IgD-negative memory B cell (primary cell): ENCODE measurements around the gene ZNF296. TPM values are rescaled to one million over a fixed set of nuclear protein-coding genes. Genes with fewer than 3 reads are reported as not detected.
A peak's percentile ranks its signal among the peaks of the same experiment; 100 is the strongest.

Experiments used
- H3K27ac Mint-ChIP-seq, 3 donors: one replicate each; pipeline ENCODE4 v1.8.0; 2020 to 2022; ENCODE audit warnings: mild to moderate bottlenecking in 3 of 3, mixed read lengths in 3 of 3, moderate library complexity in 1 of 3
- H3K27me3 Mint-ChIP-seq: one replicate; pipeline ENCODE4 v1.8.0; 2021; ENCODE audit warnings: mixed read lengths
- H3K36me3 Mint-ChIP-seq: one replicate; pipeline ENCODE4 v1.8.0; 2020; ENCODE audit warnings: mild to moderate bottlenecking, mixed read lengths
- H3K4me1 Mint-ChIP-seq, 3 donors: one replicate each; pipeline ENCODE4 v1.8.0; 2020 to 2022; ENCODE audit warnings: mixed read lengths in 3 of 3, mild to moderate bottlenecking in 1 of 3
- H3K4me3 Mint-ChIP-seq, 4 donors: one replicate each; pipeline ENCODE4 v1.8.0; 2020 to 2022; ENCODE audit warnings: mild to moderate bottlenecking in 4 of 4, mixed read lengths in 4 of 4, moderate library complexity in 3 of 4
- H3K9me3 Mint-ChIP-seq, 3 donors: one replicate each; pipeline ENCODE4 v1.8.0; 2020 to 2021; ENCODE audit warnings: mixed read lengths in 3 of 3, mild to moderate bottlenecking in 1 of 3
- polyA plus RNA-seq: library from polyadenylated mRNA; unstranded; fragments of 300-500 nt; fragmentation: Illumina TruSeq; gene quantifications from one replicate; pipeline ENCODE4 v1.2.3, GENCODE V29; 2021

The ZNF296 gene
- polyA plus RNA-seq, 1 donor from 2014 or later, result 74.4 TPM

GRCh38 chr19:45079911-45080370 lies 3.7 kb upstream of the ZNF296 start:
- Mint-ChIP-seq H3K4me1 (peaks cover 15 to 36% (median 36%) of the 10 kb centered on the region in 3 donors), H3K4me3 (peak overlapping the region; percentile 92 to 99 (median 98)), H3K27ac (peak overlapping the region; percentile 97 to 98 (median 97)), H3K9me3 (no peaks in the 10 kb centered on the region), H3K27me3 (no peaks in the 10 kb centered on the region), H3K36me3 (no peaks in the 10 kb centered on the region)

GRCh38 chr19:45079063-45079910 lies 3.0 kb upstream of the ZNF296 start, which contains the start of gene GEMIN7:
TSS of gene GEMIN7 (plus strand) at chr19:45079260. CDS start at chr19:45090115, 10,855 bp downstream.
- H3K4me1 Mint-ChIP-seq, result peaks cover 19 to 42% (median 41%) of the 10 kb centered on the region in 3 donors
- no peaks in the 10 kb centered on the region for H3K27me3 Mint-ChIP-seq
- H3K4me3 Mint-ChIP-seq, result peak within 1 kb of the TSS; percentile 92 to 99 (median 98)

GRCh38 chr19:45078390-45079062 lies 2.2 kb upstream of the ZNF296 start:
- Mint-ChIP-seq H3K27ac (peak overlapping the region; percentile 23 to 98 (median 43)), H3K27me3 (no peaks in the 10 kb centered on the region), H3K9me3 (no peaks in the 10 kb centered on the region), H3K4me3 (peak overlapping the region; percentile 92 to 99 (median 98)), H3K4me1 (peaks cover 19 to 42% (median 41%) of the 10 kb centered on the region in 3 donors), H3K36me3 (no peaks in the 10 kb centered on the region)

More at GRCh38 chr19:45079063-45079910, 3.0 kb upstream of the ZNF296 start, which contains the start of gene GEMIN7:
- no peaks in the 10 kb centered on the region for H3K9me3 Mint-ChIP-seq
- peak within 1 kb of the TSS; percentile 97 to 98 (median 97) for H3K27ac Mint-ChIP-seq
- no peaks in the 10 kb centered on the region for H3K36me3 Mint-ChIP-seq

DNA sequence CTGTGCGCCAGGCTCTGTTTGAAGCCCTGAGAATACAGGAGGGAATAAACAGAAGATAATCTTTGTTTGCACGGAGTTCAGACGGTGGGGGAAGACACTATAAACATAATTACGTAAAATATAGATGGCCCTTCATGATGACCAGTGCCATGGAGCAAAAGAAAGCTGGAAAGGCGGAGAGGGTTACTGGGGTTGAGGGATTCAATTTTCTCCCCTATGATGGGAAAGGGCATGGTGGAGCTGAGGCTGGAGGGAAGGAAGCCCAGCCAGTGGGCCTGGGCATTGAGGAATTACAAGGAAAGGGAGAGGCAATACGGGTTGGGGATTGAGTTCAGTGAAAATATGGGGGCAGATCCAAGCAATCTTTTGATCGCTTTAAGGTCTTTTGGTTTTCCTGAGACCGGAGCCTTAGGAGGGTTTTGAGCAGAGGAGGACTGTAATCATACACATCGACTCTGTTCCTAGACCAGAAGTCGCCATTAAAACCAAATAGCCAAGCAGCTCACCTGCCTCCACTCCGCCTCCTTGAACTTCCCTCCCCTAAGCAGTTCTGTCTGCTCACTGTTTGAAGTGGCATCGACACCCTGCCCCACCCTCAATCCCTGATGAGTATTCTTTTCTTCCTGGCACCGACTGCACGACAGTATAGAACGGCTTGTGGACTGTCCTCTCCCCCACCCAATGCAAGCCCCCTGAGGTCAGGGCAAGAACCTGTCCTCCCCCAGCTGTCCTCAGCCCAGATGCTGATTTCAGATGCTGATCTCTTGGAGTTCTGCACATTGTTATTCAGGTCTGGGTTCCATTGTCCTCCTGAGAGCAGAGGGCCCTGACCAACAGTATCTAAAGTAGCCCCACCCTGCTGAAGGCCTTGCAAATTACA lies 813 bp upstream of the ZNF296 start:
- no peaks in the 10 kb centered on the region for H3K9me3 Mint-ChIP-seq
- peak overlapping the region; percentile 93 to 99 (median 98) for H3K4me3 Mint-ChIP-seq
- H3K27ac Mint-ChIP-seq, result peak overlapping the region; percentile 91 to 98 (median 94)
- peaks cover 2% of the 10 kb centered on the region for H3K36me3 Mint-ChIP-seq
- peaks cover 21 to 44% (median 39%) of the 10 kb centered on the region in 3 donors for H3K4me1 Mint-ChIP-seq
- no peaks in the 10 kb centered on the region for H3K27me3 Mint-ChIP-seq

GRCh38 chr19:45075301-45076028 lies 813 bp downstream of the ZNF296 start:
- Mint-ChIP-seq H3K27me3 (no peaks in the 10 kb centered on the region), H3K9me3 (no peaks in the 10 kb centered on the region), H3K36me3 (peaks cover 2% of the 10 kb centered on the region), H3K4me1 (peaks cover 19 to 38% (median 30%) of the 10 kb centered on the region in 3 donors), H3K27ac (peak overlapping the region; percentile 91 to 98 (median 97)), H3K4me3 (peak overlapping the region; percentile 93 to 99 (median 98))

DNA sequence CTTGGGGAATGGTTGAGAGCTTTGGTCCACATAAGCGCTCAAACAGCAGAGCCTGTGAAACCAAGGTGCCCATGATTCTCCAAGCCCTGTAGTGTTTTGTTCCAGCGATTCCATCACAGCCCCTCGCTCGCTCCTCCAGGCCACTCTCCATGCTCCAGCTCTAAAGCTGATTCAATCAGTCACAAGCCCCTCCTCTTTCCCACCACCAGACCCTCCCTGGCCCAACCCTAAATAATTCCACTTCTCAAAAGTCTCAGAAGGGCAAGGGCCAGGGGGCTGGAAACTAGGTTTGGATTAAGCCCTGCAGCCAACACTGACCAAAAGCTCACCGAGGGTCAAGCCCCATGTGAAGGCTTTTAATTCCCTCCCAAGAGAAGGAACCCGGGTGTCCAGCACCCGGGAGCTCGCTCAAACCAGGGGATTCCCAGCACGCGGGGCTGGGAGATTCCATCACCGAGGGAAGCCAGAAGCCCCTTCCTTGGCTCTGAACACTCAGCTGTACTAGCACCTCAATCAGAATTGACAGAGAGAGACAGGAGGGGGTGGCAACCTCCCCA lies 1.5 kb downstream of the ZNF296 start:
- peak overlapping the region; percentile 93 to 99 (median 98) for H3K4me3 Mint-ChIP-seq
- peaks cover 2% of the 10 kb centered on the region for H3K36me3 Mint-ChIP-seq
- peak overlapping the region; percentile 91 to 98 (median 97) for H3K27ac Mint-ChIP-seq
- no peaks in the 10 kb centered on the region for H3K27me3 Mint-ChIP-seq
- H3K9me3 Mint-ChIP-seq, result no peaks in the 10 kb centered on the region
- peaks cover 19 to 37% (median 29%) of the 10 kb centered on the region in 3 donors for H3K4me1 Mint-ChIP-seq

DNA sequence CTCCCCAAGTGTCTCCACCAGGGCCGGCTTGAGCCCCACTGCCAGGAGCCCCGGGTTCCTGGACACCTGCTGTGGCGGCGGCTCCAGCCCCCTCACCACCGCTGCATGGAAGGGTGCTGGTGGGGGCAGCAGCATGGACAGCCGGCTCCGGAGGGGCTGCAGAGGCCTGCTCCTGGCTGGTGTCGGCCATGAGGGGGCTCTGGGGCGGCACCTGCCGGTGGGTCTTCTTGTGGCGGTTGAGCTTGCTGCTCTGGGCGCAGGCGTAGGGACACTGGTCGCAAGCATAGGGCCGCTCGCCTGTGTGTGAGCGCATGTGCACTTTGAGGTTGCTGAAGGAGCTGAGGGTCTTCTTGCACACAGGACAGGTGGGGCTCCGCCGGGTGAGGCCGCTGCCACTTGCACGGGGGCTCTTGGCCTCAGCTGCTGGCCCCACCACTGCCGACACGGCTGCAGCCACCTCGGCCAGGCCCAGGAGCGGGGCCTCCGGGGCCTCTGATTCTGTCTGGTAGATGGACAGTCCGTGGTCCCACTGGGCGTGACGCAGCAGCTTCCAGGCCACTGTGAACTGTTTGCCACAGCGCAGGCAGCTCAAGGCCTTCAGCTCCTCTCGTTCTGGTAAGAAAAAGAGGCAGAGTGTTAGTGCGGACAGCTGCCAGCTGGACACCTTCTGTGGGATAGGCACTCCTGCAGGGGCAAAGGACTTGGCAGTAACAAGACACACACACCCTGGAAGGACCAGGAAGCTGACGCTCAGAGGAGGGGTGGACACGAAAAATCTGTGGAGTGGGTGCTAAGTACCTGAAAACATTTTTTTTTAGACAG lies 4.1 kb downstream of the ZNF296 start:
- Mint-ChIP-seq H3K4me1 (peaks cover 13 to 22% (median 16%) of the 10 kb centered on the region in 3 donors), H3K9me3 (no peaks in the 10 kb centered on the region), H3K36me3 (peaks cover 4% of the 10 kb centered on the region), H3K27me3 (no peaks in the 10 kb centered on the region), H3K27ac (peak overlapping the region in 1 of 3 donors; percentile 86), H3K4me3 (peak overlapping the region in 2 of 4 donors; percentile 13 to 82)

DNA sequence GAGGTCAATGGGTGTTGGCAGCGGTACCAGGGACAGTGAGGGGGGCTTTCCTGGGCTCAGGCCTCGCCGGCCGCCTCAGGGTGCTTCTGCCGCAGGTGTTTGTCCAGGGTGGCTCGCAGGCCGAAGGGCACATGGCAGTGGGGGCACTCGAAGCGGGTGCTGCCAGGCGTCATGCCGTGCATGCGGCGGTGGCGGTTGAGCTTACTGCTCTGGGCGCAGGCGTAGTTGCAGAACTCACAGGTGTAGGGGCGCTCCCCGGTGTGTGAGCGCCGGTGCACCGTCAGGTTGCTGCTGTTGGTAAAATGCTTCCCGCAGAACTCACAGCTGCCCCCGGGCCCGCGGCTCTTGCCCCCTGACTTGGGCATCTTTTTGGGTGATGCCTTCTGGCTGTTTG lies 4.7 kb downstream of the ZNF296 start:
- Mint-ChIP-seq H3K36me3 (peaks cover 4% of the 10 kb centered on the region), H3K4me3 (peak overlapping the region in 1 of 4 donors; percentile 26), H3K4me1 (peaks cover 7 to 15% (median 12%) of the 10 kb centered on the region in 3 donors), H3K27ac (peak overlapping the region in 1 of 3 donors; percentile 70), H3K9me3 (no peaks in the 10 kb centered on the region), H3K27me3 (no peaks in the 10 kb centered on the region)

- Mint-ChIP-seq H3K4me1 (peaks cover 7 to 14% (median 12%) of the 10 kb centered on the region in 3 donors), H3K36me3 (peaks cover 4% of the 10 kb centered on the region), H3K9me3 (no peaks in the 10 kb centered on the region), H3K4me3 (peak overlapping the region in 1 of 4 donors; percentile 26), H3K27me3 (no peaks in the 10 kb centered on the region), H3K27ac (peak overlapping the region in 2 of 3 donors; percentile 16 to 70)
Observed at GRCh38 chr19:45070861-45071544, 5.3 kb downstream of the ZNF296 start.

DNA sequence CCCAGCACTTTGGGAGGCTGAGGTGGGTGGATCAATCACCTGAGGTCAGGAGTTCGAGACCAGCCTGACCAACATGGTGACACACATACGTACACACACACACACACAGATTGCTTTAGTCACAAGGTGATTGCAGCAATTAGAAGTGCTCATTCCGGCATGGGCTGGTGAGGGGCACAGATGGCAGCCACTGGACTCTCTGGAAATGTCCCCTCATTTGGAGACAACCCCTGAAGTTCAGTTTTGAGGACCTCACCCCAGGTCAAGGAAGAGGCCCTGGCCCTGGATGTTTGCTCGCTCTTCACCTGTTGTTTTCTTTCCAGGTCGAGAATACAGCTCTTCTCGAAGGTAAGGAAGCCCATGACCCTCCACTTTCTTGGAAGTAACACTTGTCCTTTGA lies 6.1 kb downstream of the ZNF296 start:
- no peaks in the 10 kb centered on the region for H3K27me3 Mint-ChIP-seq
- no peaks in the 10 kb centered on the region for H3K9me3 Mint-ChIP-seq
- H3K27ac Mint-ChIP-seq, result peak overlapping the region in 2 of 3 donors; percentile 70 to 76
- H3K36me3 Mint-ChIP-seq, result peaks cover 4% of the 10 kb centered on the region
- H3K4me3 Mint-ChIP-seq, result peak overlapping the region in 1 of 4 donors; percentile 88
- H3K4me1 Mint-ChIP-seq, result peaks cover 7 to 14% (median 12%) of the 10 kb centered on the region in 3 donors

DNA sequence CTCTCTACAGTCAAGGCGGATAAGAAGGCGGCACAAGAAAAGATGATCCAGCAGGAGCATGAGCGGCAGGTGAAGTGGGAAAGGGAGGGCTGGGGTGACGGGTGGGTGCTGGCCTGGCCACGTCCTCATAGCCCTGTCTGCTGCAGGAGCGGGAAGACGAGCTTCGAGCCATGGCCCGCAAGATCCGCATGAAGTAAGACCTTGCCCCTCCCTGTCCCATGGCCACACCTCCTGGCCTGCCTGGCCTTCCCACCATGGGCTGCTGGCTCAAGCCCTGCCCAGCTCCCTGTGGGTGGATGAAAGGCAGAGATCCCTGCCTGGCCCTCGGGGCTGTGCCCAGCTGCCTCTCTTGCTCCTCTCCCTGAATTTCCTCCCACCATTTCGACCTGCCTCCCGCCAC lies 7.2 kb downstream of the ZNF296 start:
- peak overlapping the region in 1 of 4 donors; percentile 43 for H3K4me3 Mint-ChIP-seq
- H3K27me3 Mint-ChIP-seq, result no peaks in the 10 kb centered on the region
- H3K9me3 Mint-ChIP-seq, result no peaks in the 10 kb centered on the region
- peak overlapping the region; percentile 16 to 90 (median 73) for H3K27ac Mint-ChIP-seq
- peaks cover 0 to 9% (median 8%) of the 10 kb centered on the region in 3 donors for H3K4me1 Mint-ChIP-seq
- H3K36me3 Mint-ChIP-seq, result peaks cover 4% of the 10 kb centered on the region

DNA sequence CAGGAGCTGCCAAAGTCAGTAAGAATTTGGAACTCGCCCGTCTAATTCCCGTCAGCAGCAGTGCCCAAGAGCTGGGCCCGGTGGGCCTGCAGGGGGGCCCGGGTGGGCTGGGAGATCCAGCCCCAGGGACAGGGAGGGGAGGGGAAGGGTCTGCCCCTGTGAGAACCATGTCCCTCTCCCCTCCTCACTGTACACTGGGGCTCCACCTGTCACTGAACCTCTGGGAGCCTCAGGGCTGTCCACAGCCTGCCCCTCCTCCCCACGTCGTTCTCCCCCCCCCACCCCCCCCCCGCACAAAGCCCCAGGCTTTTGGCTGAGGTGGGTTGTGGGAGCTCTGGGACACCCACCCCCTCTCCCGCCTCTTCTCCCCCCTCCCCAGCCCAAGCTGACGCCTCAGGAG lies 8.2 kb downstream of the ZNF296 start:
- Mint-ChIP-seq H3K9me3 (no peaks in the 10 kb centered on the region), H3K27me3 (no peaks in the 10 kb centered on the region), H3K36me3 (peaks cover 4% of the 10 kb centered on the region), H3K27ac (no peak overlapping the region), H3K4me3 (no peak overlapping the region), H3K4me1 (peaks cover 0 to 9% (median 8%) of the 10 kb centered on the region in 3 donors)
